HepG2 (cell line): ENCODE data around the gene CARMIL3. TPM values are rescaled to one million over a fixed set of nuclear protein-coding genes. Genes with fewer than 3 reads are reported as not detected.

Experiments
- ATAC-seq: fragments of 200-7000 bp; cut with Tn5 transposase; 3 replicates; pipeline ENCODE4 v1.9.1; 2020; ENCODE audit warnings: mild to moderate bottlenecking, moderate library complexity
- BruUV-seq: library from RNA; stranded (reverse); fragments of 400-500 nt; replicated peaks from 2 replicates; lab custom pipeline; 2021; lab: Mats Ljungman, UMichigan
- CTCF ChIA-PET: fragments of 300-600 bp; formaldehyde crosslinking; extraction: SDS; loops from one replicate; lab custom pipeline; 2021; ENCODE audit warnings: low total read pairs, inconsistent platforms, low intra/inter-chr PET ratio; lab: Yijun Ruan, JAX
- POLR2A ChIA-PET: fragments of 350-600 bp; sonication (Branson Sonifier 250); formaldehyde crosslinking; loops from one replicate; lab custom pipeline; 2020; ENCODE audit warnings: antibody characterized with exemption, inconsistent platforms; lab: Yijun Ruan, JAX
- DNase-seq: peaks from one replicate; pipeline ENCODE4 v3.0.0-alpha.2; 2015; ENCODE audit warnings: low spot score
- FAIRE-seq: peaks from 3 replicates; lab custom pipeline; 2011; peaks lifted over from hg19 to GRCh38; lab: Jason Lieb, UNC
- H2AFZ ChIP-seq: one replicate; pipeline ENCODE4 v1.6.1; 2011; ENCODE audit warnings: low read length, inconsistent platforms
- H3K27ac ChIP-seq: fragments of 300-600 bp; 3 replicates; pipeline ENCODE4 v1.8.0; 2011; ENCODE audit warnings: mixed run types, mild to moderate bottlenecking, mixed read lengths, low read length, inconsistent platforms; ENCODE audit not compliant: insufficient read depth; ENCODE audit errors: extremely low read length
- H3K27me3 ChIP-seq, 2 experiments: fragments of 200-600 bp in 1 of 2; 2 replicates in 1 of 2; 3 replicates in 1 of 2; pipeline versions ENCODE4 v1.6.0 to v1.8.0; 2011; ENCODE audit warnings: low read length in 2 of 2, mild to moderate bottlenecking in 2 of 2, moderate library complexity in 2 of 2, inconsistent platforms in 1 of 2; ENCODE audit not compliant: insufficient read depth in 2 of 2, control insufficient read depth in 1 of 2
- H3K36me3 ChIP-seq, 2 experiments: fragments of 200-600 bp in 1 of 2; replicated peaks in 1 of 2; 2 replicates in 1 of 2; 3 replicates in 1 of 2; pipeline versions ENCODE4 v1.5.1 to v1.8.0; 2011; ENCODE audit warnings: low read length in 2 of 2, inconsistent platforms in 1 of 2; ENCODE audit not compliant: insufficient read depth in 2 of 2, control insufficient read depth in 1 of 2
- H3K4me1 ChIP-seq: 2 replicates; pipeline ENCODE4 v1.5.1; 2012; ENCODE audit warnings: low read length, inconsistent platforms; ENCODE audit not compliant: insufficient read depth
- H3K4me2 ChIP-seq: 2 replicates; pipeline ENCODE4 v1.6.0; 2011; ENCODE audit warnings: low read depth, low read length, inconsistent platforms
- H3K4me3 ChIP-seq, 3 experiments: fragments of 200-600 bp in 1 of 3; sonication (generic), shearing (Covaris generic) in 1 of 3; replicated peaks in 1 of 3; 2 replicates each; pipeline ENCODE4 v1.5.1; 2011 to 2016; ENCODE audit warnings: low read length in 3 of 3, inconsistent platforms in 2 of 3, low read depth in 2 of 3, mild to moderate bottlenecking in 2 of 3, control low read depth in 1 of 3, mixed read lengths in 1 of 3; ENCODE audit not compliant: insufficient read depth in 1 of 3
- H3K79me2 ChIP-seq: one replicate; pipeline ENCODE4 v1.6.1; 2011; ENCODE audit warnings: low read length, inconsistent platforms; ENCODE audit not compliant: insufficient read depth
- H3K9ac ChIP-seq: 2 replicates; pipeline ENCODE4 v1.6.0; 2011; ENCODE audit warnings: mild to moderate bottlenecking, low read depth, low read length, inconsistent platforms; ENCODE audit not compliant: insufficient read depth
- H3K9me3 ChIP-seq: 2 replicates; pipeline ENCODE4 v1.5.1; 2012; ENCODE audit warnings: mild to moderate bottlenecking, low read length
- H4K20me1 ChIP-seq: 2 replicates; pipeline ENCODE4 v1.6.0; 2011; ENCODE audit warnings: inconsistent platforms, mild to moderate bottlenecking, low read length, moderate library complexity; ENCODE audit not compliant: insufficient read depth
- ATM ChIP-seq: fragments of 450-650 bp; IDR thresholded peaks from 2 replicates; pipeline ENCODE4 v1.7.1; 2017; ENCODE audit warnings: mild to moderate bottlenecking, borderline replicate concordance
- CBX1 ChIP-seq: IDR thresholded peaks from one replicate; pipeline ENCODE4 v1.6.1; 2016; ENCODE audit warnings: antibody characterized with exemption, low read depth
- FOXJ3 ChIP-seq: sonication (generic); formaldehyde crosslinking; IDR thresholded peaks from 2 replicates; pipeline ENCODE4 v1.4.0; 2020; ENCODE audit warnings: missing genetic modification reagents, mild to moderate bottlenecking, borderline replicate concordance
- JUN ChIP-seq: sonication (generic); formaldehyde crosslinking; IDR thresholded peaks from 2 replicates; pipeline ENCODE4 v1.4.0; 2020; ENCODE audit warnings: mild to moderate bottlenecking, missing genetic modification reagents
- MAF1 ChIP-seq: sonication (generic); formaldehyde crosslinking; IDR thresholded peaks from 2 replicates; pipeline ENCODE4 v1.5.0; 2020; ENCODE audit warnings: missing genetic modification reagents, borderline replicate concordance
- MAFF ChIP-seq: IDR thresholded peaks from 2 replicates; pipeline ENCODE4 v1.6.1; 2011; ENCODE audit warnings: low read depth, low read length, improper control_type of control experiment
- MAFK ChIP-seq, 2 experiments: IDR thresholded peaks in 1 of 2; conservative IDR thresholded peaks in 1 of 2; 2 replicates each; pipeline ENCODE4 v1.6.1; 2011; ENCODE audit warnings: improper control_type of control experiment in 2 of 2, low read length in 2 of 2
- ZBTB42 ChIP-seq: sonication (generic); formaldehyde crosslinking; IDR thresholded peaks from 2 replicates; pipeline ENCODE4 v1.5.0; 2020; ENCODE audit warnings: mild to moderate bottlenecking, missing genetic modification reagents
- ZNF20 ChIP-seq: sonication (generic); formaldehyde crosslinking; IDR thresholded peaks from 2 replicates; pipeline ENCODE4 v1.4.0; 2020; ENCODE audit warnings: mild to moderate bottlenecking, moderate library complexity, missing genetic modification reagents
- ZNF501 ChIP-seq: sonication (generic); formaldehyde crosslinking; IDR thresholded peaks from 2 replicates; pipeline ENCODE4 v1.5.1; 2020; ENCODE audit warnings: mild to moderate bottlenecking, moderate library complexity, missing genetic modification reagents
- WGBS: methylation state at CpG from one replicate; pipeline ENCODE4 v1.1.6; 2017; ENCODE audit warnings: low lambda C conversion rate; 5-methylcytosine and 5-hydroxymethylcytosine counted together
- in situ Hi-C: cut with HindIII; loops from 2 replicates; pipeline ENCODE4 v1.10.0; 2017; ENCODE audit warnings: low pct_unique_long_range_greater_than_20kb; ENCODE audit not compliant: extremely low pct_ligation_motif_present
- intact Hi-C: fragments of 100-400 bp; cut with micrococcal nuclease; formaldehyde crosslinking; loops from one replicate; pipeline ENCODE4 v1.10.0; 2022; ENCODE audit not compliant: unreplicated experiment
- polyA plus RNA-seq, 8 experiments: library from polyadenylated mRNA; depleted of rRNA in 3 of 8; stranded (reverse) in 7 of 8; unstranded in 1 of 8; fragments of >200 nt; fragmentation: Illumina TruSeq in 4 of 8; extraction: Trizol in 4 of 8; gene quantifications; 2 replicates each; pipeline versions ENCODE4 v1.2.1 to v1.2.3, GENCODE V29; 2011 to 2016; ENCODE audit warnings: low read depth in 4 of 8, missing spikeins in 1 of 8, mixed read lengths in 1 of 8; ENCODE audit not compliant: insufficient read depth in 1 of 8
- total RNA-seq, 5 experiments: library from RNA; depleted of rRNA; stranded (reverse); fragments of >200 nt; fragmentation: Illumina TruSeq; extraction: Trizol; gene quantifications; 2 replicates each; pipeline ENCODE4 v1.2.3, GENCODE V29; 2016; ENCODE audit warnings: low read depth in 1 of 5
- TF ChIP-seq, protein P1 (sequence below): sonication (generic); formaldehyde crosslinking; IDR thresholded peaks from 2 replicates; pipeline ENCODE4 v1.8.1; 2023; ENCODE audit warnings: mild to moderate bottlenecking, missing genetic modification reagents
- TF ChIP-seq, protein P2 (sequence below): sonication (generic); formaldehyde crosslinking; IDR thresholded peaks from 2 replicates; pipeline ENCODE4 v1.5.0; 2020; ENCODE audit warnings: missing genetic modification reagents

Gene CARMIL3
- total and polyA plus RNA-seq, 2 of the 13 experiments (the other 11 are each of a cell fraction or from before 2014, with no cell fraction given), result 0.27 to 0.55 TPM

DNA sequence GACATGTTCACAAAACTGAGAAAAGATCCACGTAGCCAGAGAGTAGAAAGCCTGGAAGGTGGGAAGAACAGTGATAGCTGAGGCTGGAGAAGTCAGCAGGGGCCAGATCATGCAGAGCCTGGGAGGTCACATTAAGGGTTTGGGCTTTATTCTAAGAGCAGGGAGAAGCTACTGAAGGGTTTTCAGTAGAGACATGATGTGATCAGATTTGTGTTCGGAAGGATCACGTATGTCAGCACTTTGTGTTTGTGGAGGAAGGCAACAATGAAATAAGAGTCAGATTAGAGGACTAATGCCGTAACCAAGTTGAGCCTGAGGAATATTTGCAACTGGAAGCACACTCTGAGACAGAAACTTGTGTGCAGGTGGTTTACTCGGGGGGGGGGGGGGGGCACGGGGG is 38.1 kb downstream of the CARMIL3 start:
- ChIA-PET POLR2A (interaction anchor here (1.0 to 14.4 kb wide), 10 partner anchors 9 to 106 kb away, joined by 3 to 627 read pairs (median 8); partner anchors contain the start of genes CARMIL3, DCAF11, IRF9 and NRL), CTCF (interaction anchor here (0.7 to 4.2 kb wide), 11 partner anchors 8 to 115 kb away, joined by 3 to 109 read pairs (median 4); partner anchors contain the start of gene IRF9)
- H3K4me2 ChIP-seq, result no peak overlapping the region
- H2AFZ ChIP-seq, result no peak overlapping the region
- peak; percentile 71 to 85; a peak in 3 of 4 replicates for TF ChIP-seq MAFK (conservative IDR thresholded peaks at IDR 0.05 in 1 of 2, IDR thresholded peaks at IDR 0.05 in 1 of 2; ENCODE audit: low read length in 2 of 2)
- TF ChIP-seq, protein P1, sequence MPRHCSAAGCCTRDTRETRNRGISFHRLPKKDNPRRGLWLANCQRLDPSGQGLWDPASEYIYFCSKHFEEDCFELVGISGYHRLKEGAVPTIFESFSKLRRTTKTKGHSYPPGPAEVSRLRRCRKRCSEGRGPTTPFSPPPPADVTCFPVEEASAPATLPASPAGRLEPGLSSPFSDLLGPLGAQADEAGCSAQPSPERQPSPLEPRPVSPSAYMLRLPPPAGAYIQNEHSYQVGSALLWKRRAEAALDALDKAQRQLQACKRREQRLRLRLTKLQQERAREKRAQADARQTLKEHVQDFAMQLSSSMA (CRISPR knock-in tag), result peak; percentile 67; the same call in 1 of the 2 replicates
- TF ChIP-seq ZBTB42 (CRISPR knock-in tag), result no peak
- no peak for TF ChIP-seq CBX1
- TF ChIP-seq, protein P2, sequence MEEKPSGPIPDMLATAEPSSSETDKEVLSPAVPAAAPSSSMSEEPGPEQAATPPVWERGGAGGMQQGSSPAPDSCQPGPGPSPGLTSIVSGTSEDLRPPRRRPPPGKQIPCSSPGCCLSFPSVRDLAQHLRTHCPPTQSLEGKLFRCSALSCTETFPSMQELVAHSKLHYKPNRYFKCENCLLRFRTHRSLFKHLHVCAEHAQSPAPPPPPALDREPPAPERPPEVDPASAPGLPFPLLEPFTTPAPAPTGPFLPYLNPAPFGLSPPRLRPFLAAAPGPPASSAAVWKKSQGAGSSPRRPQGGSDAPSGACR (CRISPR knock-in tag), result no peak
- TF ChIP-seq ZNF501 (CRISPR knock-in tag), result no peak
- TF ChIP-seq ZNF20 (CRISPR knock-in tag), result no peak
- TF ChIP-seq JUN (CRISPR knock-in tag), result no peak
- no peak for TF ChIP-seq FOXJ3 (CRISPR knock-in tag)
- peak; percentile 60 for TF ChIP-seq MAFF
- TF ChIP-seq MAF1 (CRISPR knock-in tag), result no peak
- TF ChIP-seq ATM, result no peak
- H3K36me3 ChIP-seq, result no peaks in the 10 kb centered on the region
- no peaks in the 10 kb centered on the region for H3K9me3 ChIP-seq
- intact Hi-C loops (loop anchor here (1.0 to 5.0 kb wide), 6 partner anchors 18 to 478 kb away; no protein-coding TSS in a partner anchor), in situ Hi-C loops (loop anchor here (5.0 kb wide), 2 partner anchors 33 to 78 kb away; no protein-coding TSS in a partner anchor)
- no peak for FAIRE-seq
- H3K27ac ChIP-seq, result no peak overlapping the region
- H3K79me2 ChIP-seq, result peaks cover 7% of the 10 kb centered on the region
- H3K9ac ChIP-seq, result no peak overlapping the region
- no peak for ATAC-seq
- no TSS peak for BruUV-seq
- WGBS, result 53% methylated on average over 6 of the region's 6 CpGs
- H4K20me1 ChIP-seq, result no peaks in the 10 kb centered on the region
- no peak for DNase-seq
- peaks cover 2 to 15% of the 10 kb centered on the region in 2 experiments; a peak in 3 of 5 replicates for H3K27me3 ChIP-seq
- peaks cover 53% of the 10 kb centered on the region for H3K4me1 ChIP-seq
- H3K4me3 ChIP-seq, result no peak overlapping the region
